HG03439 (cell line): ENCODE measurements around the gene C10orf67.

Experiments
- ATAC-seq: cut with Tn5 transposase; IDR thresholded peaks from one replicate; pipeline ENCODE4 v1.9.1; 2021; ENCODE audit warnings: mild to moderate bottlenecking, moderate library complexity; ENCODE audit not compliant: unreplicated experiment

C10orf67 gene

GRCh38 chr10:23199768-23200511 is 144.7 kb downstream of the C10orf67 start:
- no peak for ATAC-seq

GRCh38 chr10:23198940-23199767 is 145.4 kb downstream of the C10orf67 start:
- no peak for ATAC-seq

DNA sequence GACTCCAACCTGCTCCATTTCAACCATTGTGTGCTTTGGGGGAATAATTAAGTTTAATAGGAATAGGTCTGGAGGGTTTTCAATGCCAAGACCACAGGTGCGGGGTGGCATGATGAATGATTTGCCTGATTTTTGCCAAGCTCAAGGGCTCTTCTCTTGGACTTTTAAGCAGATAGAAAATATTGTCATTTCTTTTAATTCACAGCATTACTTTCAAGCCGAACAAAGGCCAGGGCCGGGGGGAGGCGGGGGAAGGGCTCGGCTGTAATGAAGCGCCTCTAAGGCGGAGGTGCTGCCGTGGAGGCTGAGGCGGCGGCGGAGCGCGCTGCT is 146.0 kb downstream of the C10orf67 start:
- ATAC-seq, result no peak

GRCh38 chr10:23197416-23197861 is 147.2 kb downstream of the C10orf67 start:
- no peak for ATAC-seq

DNA sequence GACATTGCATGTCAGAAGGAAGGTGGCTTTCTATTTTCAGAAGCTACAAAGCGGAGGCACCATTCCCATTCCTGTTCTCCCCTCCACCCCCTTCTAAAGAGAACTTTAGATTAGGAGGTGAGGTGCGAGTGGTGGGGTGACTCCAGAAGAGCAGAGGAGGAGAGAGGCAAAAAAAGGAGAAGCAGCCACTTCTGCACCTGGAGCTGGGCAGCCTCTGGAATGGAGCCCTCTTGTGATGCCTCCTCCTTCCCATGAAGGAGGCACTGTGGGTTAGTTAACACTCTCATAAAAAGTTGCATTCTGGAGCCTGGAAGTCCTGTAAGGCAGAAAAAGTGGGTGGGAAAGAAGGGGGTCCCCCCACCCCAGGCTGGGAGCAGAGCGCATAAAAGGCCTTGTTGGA is 147.7 kb downstream of the C10orf67 start:
- no peak for ATAC-seq

- ATAC-seq, result no peak
These were observed 148.6 kb downstream of the C10orf67 start for GRCh38 chr10:23195846-23196600.

DNA sequence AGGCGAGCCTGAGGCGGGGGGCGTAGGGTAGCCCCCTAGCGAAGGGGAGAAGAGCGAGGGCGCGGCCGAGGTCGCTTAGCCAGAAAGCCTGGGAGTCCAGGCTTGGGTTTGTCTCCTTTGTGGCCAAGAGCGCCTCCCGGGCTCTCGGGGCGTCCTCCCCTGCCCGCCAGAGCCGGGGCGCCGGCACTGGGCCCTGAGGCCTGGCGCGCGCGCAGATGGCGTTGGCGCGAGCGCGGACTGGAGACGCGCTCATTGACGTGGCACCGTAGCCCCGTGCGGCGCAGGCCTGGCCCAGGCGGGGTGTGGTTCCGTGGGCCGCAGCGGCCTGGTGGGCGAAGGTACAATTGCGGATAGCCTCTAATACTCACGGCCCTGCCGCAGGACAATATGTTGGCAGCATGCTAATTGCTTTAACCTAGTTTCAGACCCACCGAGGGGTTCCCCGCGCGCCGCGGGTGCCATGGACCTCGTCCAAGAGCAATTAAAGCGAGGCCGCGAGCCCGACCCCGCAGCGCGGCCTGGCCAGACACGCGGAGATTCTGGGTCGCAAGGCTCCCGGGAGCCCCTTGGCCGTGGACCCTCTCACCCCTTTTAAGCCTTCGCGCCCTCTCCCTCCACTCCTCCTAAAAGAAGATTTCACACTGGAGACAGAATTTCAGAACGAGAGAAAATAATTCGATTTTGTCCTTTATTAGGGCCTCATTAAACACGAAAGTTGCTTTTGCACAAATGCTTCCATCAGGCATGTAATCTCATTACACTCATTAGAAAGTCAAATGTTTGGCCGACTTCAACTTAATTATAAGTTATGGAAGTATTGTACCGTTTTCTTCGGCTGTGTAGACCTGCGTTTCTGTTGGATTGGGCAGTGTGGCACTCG is 149.4 kb downstream of the C10orf67 start:
- ATAC-seq, result no peak

- ATAC-seq, result no peak
These were observed 150.1 kb downstream of the C10orf67 start for GRCh38 chr10:23194471-23194965.

DNA sequence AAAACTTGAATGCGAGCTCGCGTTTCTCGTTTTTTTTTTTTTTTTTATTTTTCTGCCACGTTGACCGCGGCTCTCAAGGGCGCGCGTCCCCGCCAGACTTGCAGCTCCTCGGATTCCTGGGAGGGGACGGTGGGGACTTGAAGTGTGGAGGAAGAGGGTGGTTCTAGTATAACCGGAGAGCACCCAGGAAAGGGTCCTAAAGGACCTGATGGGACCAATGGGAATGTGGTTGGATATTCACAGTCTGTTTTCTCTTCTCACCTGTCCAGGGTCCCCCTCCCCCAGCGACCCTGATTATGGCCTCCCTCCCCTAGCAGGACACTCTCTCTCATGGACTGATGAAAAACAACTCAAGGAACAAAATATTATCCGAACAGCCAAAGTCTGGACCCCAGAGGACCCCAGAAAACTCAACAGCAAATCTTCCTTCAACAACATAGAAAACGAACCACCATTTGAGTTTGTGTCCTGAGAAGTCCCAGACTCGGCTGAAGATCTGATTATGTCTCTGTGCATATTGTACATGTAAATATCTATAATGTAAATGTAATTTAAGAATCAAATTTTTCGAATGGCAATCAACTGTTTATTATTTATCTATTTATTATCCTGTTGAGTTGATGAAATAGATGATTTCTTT is 151.0 kb downstream of the C10orf67 start:
- ATAC-seq, result no peak

GRCh38 chr10:23192712-23193434 is 151.7 kb downstream of the C10orf67 start:
- ATAC-seq, result no peak

- ATAC-seq, result no peak
These were observed 152.6 kb downstream of the C10orf67 start, which contains the start of gene PTF1A for GRCh38 chr10:23191764-23192711. Gene PTF1A, plus strand, starts transcription at chr10:23192312. Its CDS starts 219 bp downstream, at chr10:23192531.

DNA sequence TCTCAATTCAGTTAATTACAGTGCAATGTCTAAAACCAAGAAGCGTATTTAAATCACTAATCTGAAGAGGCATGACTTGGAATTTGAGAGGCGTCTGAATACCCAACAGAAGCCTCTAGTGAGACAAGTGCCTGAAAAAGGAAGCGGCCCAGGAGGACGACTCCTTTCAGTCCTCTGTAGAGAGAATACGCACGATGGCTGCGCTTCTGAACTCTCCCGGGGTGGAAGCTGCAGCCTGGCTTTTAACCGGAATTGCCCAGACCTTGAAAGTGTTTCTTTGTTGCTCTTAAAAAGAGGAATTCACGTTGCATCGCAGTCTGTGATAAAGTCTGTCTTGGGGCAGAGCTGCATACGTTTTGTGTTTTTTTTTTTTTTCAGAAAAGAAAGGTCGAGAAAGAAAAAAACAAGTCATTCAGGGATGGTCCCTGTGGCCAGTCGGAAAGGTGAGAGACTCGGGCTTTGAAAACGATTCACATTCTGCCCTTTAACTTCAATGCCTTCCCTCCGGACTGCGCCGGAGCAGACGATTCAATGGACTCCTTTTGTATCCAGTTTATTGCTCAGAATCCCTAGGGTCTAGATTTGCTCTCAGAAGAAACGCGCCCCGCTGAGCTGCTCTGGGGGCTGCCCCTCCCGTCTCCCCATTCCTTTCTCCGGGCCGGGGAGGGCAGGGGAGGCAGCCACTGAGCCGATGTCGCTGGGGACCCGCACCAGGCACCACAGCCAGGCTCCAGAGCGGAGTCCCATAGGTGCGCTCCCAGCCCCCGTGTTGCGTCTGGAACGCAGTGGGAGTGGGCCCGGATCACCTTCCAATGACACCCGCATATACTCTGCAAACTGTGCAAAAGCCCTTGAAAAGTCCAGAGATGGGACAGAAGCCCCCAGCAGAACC is 153.5 kb downstream of the C10orf67 start:
- ATAC-seq, result no peak

- ATAC-seq, result no peak
These were observed 155.6 kb downstream of the C10orf67 start for GRCh38 chr10:23189024-23189423.

DNA sequence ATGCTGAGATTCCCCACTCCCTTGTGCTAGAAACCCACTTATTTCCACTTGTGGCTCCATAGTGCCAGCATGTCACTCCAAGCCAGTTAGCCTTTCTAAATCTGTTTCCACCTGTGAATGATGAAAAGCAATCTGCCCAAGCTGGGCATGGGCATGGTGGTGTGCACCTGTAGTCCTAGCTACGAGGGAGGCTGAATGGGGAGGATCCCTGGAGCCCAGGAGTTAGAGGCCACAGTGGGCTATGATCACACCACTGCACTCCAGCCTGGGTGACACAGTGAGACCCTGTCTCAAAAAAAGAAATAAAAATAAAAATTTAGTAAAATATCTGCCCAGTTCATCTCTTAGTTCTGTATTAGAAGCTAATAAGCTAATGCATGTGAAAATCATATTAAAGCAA is 157.4 kb downstream of the C10orf67 start:
- ATAC-seq, result no peak

- ATAC-seq, result no peak
These were observed 157.9 kb downstream of the C10orf67 start for GRCh38 chr10:23186697-23187096.

DNA sequence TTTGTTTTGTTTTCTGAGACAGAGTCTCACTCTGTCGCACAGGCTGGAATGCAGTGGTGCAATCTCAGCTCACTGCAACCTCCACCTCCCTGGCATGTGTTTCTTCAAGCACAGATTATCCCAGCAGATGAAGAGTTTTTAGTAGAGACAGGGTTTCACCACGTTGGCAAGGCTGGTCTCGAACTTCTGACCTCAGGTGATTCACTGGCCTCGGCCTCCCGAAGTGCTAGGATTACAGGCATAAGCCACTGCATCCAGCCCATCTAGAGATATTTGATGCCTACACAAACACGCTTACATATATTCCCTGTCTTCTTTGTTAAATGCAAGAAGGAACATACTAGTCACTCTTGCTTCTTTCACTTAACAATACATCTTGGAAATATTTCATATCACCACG is 158.4 kb downstream of the C10orf67 start:
- ATAC-seq, result no peak

GRCh38 chr10:23174977-23175512 is 169.6 kb downstream of the C10orf67 start:
- no peak for ATAC-seq
